Endodermal cell (in vitro differentiated cells): ENCODE measurements around the gene AP3S2. TPM values are rescaled to one million over a fixed set of nuclear protein-coding genes. Genes with fewer than 3 reads are reported as not detected.

Experiments
- DNase-seq: peaks from one replicate; pipeline ENCODE4 v3.0.0-alpha.2; 2017
- H3K27ac ChIP-seq: 2 replicates; pipeline ENCODE4 v1.5.1; 2013; ENCODE audit warnings: mild to moderate bottlenecking, low read depth, low read length, moderate library complexity
- H3K27me3 ChIP-seq: 2 replicates; pipeline ENCODE4 v1.6.1; 2013; ENCODE audit warnings: mild to moderate bottlenecking, low read length, moderate library complexity; ENCODE audit not compliant: insufficient read depth, control insufficient read depth, poor library complexity, severe bottlenecking
- H3K36me3 ChIP-seq: 2 replicates; pipeline ENCODE4 v1.7.0; 2013; ENCODE audit warnings: mild to moderate bottlenecking, low read length, moderate library complexity; ENCODE audit not compliant: control insufficient read depth, insufficient read depth
- H3K4me1 ChIP-seq: one replicate; pipeline ENCODE4 v1.7.0; 2013; ENCODE audit warnings: low read length; ENCODE audit not compliant: control insufficient read depth, insufficient read depth
- H3K4me3 ChIP-seq: 2 replicates; pipeline ENCODE4 v1.5.1; 2013; ENCODE audit warnings: mild to moderate bottlenecking, low read length, moderate library complexity
- H3K9ac ChIP-seq: 2 replicates; pipeline ENCODE4 v1.6.1; 2013; ENCODE audit warnings: mild to moderate bottlenecking, low read length, moderate library complexity; ENCODE audit not compliant: poor library complexity, severe bottlenecking; ENCODE audit errors: extremely low read depth
- H3K9me3 ChIP-seq: 2 replicates; pipeline ENCODE4 v1.6.1; 2013; ENCODE audit warnings: mild to moderate bottlenecking, low read length, moderate library complexity; ENCODE audit not compliant: control insufficient read depth
- H3K27ac Mint-ChIP-seq: 2 replicates; pipeline ENCODE4 v1.8.0; 2020; ENCODE audit warnings: mixed read lengths
- H3K27me3 Mint-ChIP-seq: 2 replicates; pipeline ENCODE4 v1.8.0; 2021; ENCODE audit warnings: mild to moderate bottlenecking, mixed read lengths; ENCODE audit not compliant: insufficient read depth
- H3K36me3 Mint-ChIP-seq: 2 replicates; pipeline ENCODE4 v1.8.0; 2020; ENCODE audit warnings: low read depth, mixed read lengths
- H3K4me1 Mint-ChIP-seq: 2 replicates; pipeline ENCODE4 v1.8.0; 2020; ENCODE audit warnings: mixed read lengths
- H3K4me3 Mint-ChIP-seq: 2 replicates; pipeline ENCODE4 v1.8.0; 2020; ENCODE audit warnings: mild to moderate bottlenecking, moderate library complexity, mixed read lengths
- H3K9me3 Mint-ChIP-seq: 2 replicates; pipeline ENCODE4 v1.8.0; 2020; ENCODE audit warnings: mild to moderate bottlenecking, mixed read lengths
- WGBS, 2 experiments: methylation state at CpG; one replicate each; pipeline versions ENCODE4 v1.1.5 to v1.1.7; 2013; ENCODE audit warnings: missing lambda C conversion rate in 2 of 2, mixed read lengths in 1 of 2; ENCODE audit not compliant: insufficient coverage in 1 of 2, insufficient read length in 1 of 2; 5-methylcytosine and 5-hydroxymethylcytosine counted together
- total RNA-seq, 2 donors: library from RNA; stranded (reverse); fragmentation: NEBNext Ultra II Directional in 1 of 2; extraction: Animal tissue kit (Norgen Biotek cat#: 25700) in 1 of 2; gene quantifications; 2 replicates in 1 of 2; 3 replicates in 1 of 2; pipeline ENCODE4 v1.2.1, GENCODE V29; 2021
- TF ChIP-seq, protein P1 (sequence below): fragments of 200-600 bp; sonication (generic); conservative IDR thresholded peaks from 2 replicates; pipeline ENCODE4 v1.5.0; 2021; ENCODE audit warnings: antibody characterized with exemption, mild to moderate bottlenecking

AP3S2 gene
- total RNA-seq, 2 donors from 2014 or later: 39.5 to 54.4 TPM

DNA sequence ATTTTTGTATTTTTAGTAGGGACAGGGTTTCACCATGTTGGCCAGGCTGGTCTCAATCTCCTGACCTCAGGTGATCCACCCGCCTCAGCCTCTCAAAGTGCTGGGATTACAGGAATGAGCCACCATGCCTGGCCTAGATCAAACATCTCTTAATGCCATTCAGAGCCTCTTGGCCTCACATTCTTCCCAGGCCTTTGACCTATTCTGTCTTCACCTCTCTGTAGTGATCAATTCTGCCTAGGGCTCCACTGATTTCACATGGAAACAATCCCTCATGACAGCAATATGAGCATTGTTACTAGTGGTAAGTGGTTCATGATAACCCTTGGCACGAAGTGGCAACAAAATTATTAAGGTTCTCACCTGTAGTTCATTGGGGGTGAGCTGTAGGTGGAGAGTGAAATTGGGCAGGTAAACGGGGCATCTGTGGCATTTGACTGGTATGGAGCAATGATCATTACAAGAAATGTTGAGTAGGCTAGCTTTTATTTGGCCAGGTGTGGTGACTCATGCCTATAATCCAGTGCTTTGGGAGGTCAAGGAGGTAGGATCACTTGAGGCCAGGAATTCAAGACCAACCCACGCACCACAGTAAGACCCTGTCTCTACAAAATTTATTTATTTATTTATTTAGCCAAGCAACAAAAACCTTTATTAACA lies 23.8 kb upstream of the AP3S2 start:
- peaks cover 7% of the 10 kb centered on the region for H3K4me1 Mint-ChIP-seq
- Histone ChIP-seq H3K4me1 (no peaks in the 10 kb centered on the region), H3K4me3 (no peak overlapping the region), H3K9ac (no peak overlapping the region), H3K36me3 (no peaks in the 10 kb centered on the region), H3K27ac (no peak overlapping the region), H3K9me3 (no peaks in the 10 kb centered on the region), H3K27me3 (no peaks in the 10 kb centered on the region)
- DNase-seq: no peak
- H3K4me3 Mint-ChIP-seq: no peak overlapping the region
- no peaks in the 10 kb centered on the region for H3K9me3 Mint-ChIP-seq
- peaks cover 7% of the 10 kb centered on the region for H3K27me3 Mint-ChIP-seq
- TF ChIP-seq, protein P1, sequence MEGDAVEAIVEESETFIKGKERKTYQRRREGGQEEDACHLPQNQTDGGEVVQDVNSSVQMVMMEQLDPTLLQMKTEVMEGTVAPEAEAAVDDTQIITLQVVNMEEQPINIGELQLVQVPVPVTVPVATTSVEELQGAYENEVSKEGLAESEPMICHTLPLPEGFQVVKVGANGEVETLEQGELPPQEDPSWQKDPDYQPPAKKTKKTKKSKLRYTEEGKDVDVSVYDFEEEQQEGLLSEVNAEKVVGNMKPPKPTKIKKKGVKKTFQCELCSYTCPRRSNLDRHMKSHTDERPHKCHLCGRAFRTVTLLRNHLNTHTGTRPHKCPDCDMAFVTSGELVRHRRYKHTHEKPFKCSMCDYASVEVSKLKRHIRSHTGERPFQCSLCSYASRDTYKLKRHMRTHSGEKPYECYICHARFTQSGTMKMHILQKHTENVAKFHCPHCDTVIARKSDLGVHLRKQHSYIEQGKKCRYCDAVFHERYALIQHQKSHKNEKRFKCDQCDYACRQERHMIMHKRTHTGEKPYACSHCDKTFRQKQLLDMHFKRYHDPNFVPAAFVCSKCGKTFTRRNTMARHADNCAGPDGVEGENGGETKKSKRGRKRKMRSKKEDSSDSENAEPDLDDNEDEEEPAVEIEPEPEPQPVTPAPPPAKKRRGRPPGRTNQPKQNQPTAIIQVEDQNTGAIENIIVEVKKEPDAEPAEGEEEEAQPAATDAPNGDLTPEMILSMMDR: no peak
- WGBS, 2 experiments: 85 to 97% methylated on average over 3 of the region's 4 CpGs
- no peak overlapping the region for H3K27ac Mint-ChIP-seq
- no peaks in the 10 kb centered on the region for H3K36me3 Mint-ChIP-seq

- Histone ChIP-seq H3K9ac (no peak overlapping the region), H3K4me1 (no peaks in the 10 kb centered on the region), H3K4me3 (no peak overlapping the region), H3K27me3 (no peaks in the 10 kb centered on the region), H3K9me3 (no peaks in the 10 kb centered on the region), H3K27ac (no peak overlapping the region), H3K36me3 (no peaks in the 10 kb centered on the region)
- H3K4me3 Mint-ChIP-seq: no peak overlapping the region
- no peak for DNase-seq
- H3K4me1 Mint-ChIP-seq: peaks cover 9% of the 10 kb centered on the region
- TF ChIP-seq, protein P1: no peak
- no peaks in the 10 kb centered on the region for H3K36me3 Mint-ChIP-seq
- H3K9me3 Mint-ChIP-seq: no peaks in the 10 kb centered on the region
- H3K27me3 Mint-ChIP-seq: peaks cover 12% of the 10 kb centered on the region
- WGBS, 2 experiments: 42 to 50% methylated on average over 2 of the region's 3 CpGs
- no peak overlapping the region for H3K27ac Mint-ChIP-seq
Observed at GRCh38 chr15:89916660-89917059, 22.9 kb upstream of the AP3S2 start.

DNA sequence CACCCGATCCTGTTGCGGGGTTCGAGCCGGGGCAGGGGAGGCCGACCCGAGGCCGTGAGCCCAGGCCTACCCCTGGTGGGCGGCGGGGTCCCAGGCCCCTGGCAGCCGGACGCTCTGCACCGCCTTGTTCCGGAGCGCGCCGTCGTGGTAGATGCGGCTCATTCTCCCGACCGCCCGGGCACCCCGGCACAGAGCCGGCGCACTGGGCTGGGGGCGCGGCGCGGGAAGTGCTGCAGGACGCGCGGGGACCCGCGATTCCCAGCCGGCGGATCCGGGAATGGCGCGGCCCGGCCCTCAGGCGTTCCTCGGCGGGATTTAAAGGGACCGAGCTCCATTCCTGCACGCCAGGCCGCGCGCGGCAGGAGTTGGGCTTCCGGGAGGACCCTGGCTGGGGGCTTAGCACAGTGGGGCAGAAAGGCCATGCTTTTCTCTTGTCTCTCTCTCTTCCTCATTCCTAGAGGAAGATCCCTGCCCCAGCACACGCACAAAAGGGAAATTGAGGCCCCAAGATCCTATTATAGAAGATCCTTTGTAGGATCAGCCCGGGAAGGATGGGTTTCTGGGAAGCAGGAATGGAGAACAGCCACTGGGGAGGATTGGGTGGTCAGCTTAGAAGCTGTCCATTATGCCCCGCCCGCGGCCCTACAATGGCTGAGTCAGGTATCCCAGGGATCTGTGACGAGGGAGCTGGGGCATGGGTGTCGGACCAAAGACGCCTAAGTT lies 19.0 kb upstream of the AP3S2 start, which contains the start of gene ARPIN:
TSS of gene ARPIN (minus strand) at position 279 of the 723 bp plus-strand sequence. CDS start at position 162, 117 bp downstream.
- Mint-ChIP-seq H3K4me3 (peak within 1 kb of the TSS; percentile 69), H3K36me3 (no peaks in the 10 kb centered on the region), H3K27ac (peak within 1 kb of the TSS; percentile 81), H3K9me3 (no peaks in the 10 kb centered on the region), H3K27me3 (peaks cover 41% of the 10 kb centered on the region), H3K4me1 (peaks cover 9% of the 10 kb centered on the region)
- Histone ChIP-seq H3K4me1 (no peaks in the 10 kb centered on the region), H3K9me3 (no peaks in the 10 kb centered on the region), H3K27ac (no peak within 1 kb of the TSS), H3K27me3 (no peaks in the 10 kb centered on the region), H3K9ac (peak within 1 kb of the TSS; percentile 25), H3K36me3 (no peaks in the 10 kb centered on the region), H3K4me3 (peak within 1 kb of the TSS; percentile 76)
- TF ChIP-seq, protein P1: no peak
- DNase-seq: peak; percentile 87
- 10 to 23% methylated on average over 14 to 57 of the region's 57 CpGs for WGBS, 2 experiments
